GM19240 (cell line): ENCODE measurements around the gene WBP1.

Source experiments
- DNase-seq: peaks from one replicate; pipeline ENCODE4 v3.0.0; 2011; ENCODE audit warnings: low spot score; ENCODE audit not compliant: insufficient read length

WBP1 gene

DNA sequence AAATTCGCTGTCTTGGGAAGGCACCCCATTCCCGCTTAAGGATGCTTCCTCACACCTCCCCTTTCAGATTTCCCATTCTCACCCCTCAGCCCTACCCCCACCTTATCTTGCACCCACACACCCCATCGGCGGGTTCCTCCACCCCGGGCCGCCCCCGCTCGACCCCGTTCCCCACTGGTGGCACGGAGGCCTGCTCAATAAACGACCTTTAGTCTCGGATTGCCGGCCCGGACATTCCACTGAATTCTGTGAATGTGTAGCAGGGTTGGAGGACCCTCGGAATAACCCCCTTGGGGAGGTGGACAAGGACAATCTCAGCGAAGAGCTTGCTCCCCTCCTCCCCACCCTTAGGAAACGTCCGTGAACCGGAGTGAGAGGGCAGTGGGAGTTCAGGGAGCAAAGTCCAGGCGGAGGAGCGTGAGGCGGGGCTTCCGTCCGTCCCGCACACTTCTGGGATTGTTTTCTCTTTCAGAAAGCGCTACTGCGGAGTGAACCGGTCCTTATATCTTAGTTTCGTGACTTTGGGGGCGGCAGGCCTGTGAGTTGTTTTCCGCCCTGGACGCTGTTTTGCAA is 44.0 kb downstream of the WBP1 start:
- no peak for DNase-seq

DNA sequence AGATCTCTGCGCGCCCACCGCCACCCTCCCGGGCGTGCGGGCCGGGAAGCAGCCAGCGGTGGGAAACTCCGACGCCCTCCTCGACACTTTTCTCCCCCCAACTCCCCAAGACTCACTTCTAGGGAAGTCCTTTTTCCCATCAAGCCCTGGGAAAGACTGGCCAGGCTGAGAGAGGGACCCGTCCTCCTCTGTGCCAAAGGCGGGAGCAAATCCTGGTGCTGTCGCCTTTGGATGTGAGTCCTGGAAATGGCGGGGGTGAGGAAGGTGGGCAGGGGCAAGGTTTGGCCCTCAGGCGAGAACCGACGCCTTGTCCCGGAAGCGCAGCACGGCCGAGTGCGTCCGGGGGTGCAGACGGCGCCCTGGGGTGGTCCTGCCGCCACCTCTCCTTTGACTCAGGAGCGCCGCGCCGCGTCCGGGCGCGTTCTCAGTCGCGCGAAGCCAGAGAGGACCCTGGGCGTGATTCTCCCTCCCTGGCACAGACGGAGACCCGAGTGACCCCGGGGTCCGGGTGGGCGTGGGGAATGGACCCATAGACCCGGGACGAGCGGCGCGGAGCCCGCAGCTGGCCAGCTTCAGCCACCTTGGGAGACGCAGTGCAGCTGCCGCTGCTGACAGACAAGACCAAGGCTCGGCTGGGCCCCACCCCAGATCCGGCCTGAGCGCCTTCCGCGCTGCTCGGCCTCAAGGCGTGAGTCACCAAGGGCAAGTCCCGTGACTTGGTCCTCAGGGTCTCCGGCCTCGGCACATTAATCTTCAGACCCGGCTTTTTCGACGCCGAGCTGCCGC is 44.7 kb downstream of the WBP1 start:
- DNase-seq, result no peak

- no peak for DNase-seq
These were observed 45.6 kb downstream of the WBP1 start for GRCh38 chr2:74503506-74504475.

DNA sequence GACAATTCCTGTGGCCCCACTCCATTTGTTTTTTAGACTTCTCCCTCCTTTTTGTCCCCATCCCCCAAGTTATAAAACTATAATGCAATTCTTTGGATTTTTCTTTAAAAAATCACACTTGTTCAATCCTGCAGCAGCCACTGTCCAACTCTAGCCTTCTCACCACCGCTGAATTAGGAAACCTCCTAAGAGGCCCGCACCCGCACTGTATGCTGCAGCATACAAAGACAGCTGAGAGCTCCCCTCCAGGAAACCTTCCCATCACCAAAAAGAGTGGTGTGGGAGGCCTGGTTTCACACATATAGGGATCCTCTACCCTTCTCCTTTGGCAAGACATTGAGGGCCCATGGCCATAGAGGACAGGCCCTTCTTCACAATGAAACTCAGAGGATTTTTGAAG is 46.4 kb downstream of the WBP1 start:
- no peak for DNase-seq

DNA sequence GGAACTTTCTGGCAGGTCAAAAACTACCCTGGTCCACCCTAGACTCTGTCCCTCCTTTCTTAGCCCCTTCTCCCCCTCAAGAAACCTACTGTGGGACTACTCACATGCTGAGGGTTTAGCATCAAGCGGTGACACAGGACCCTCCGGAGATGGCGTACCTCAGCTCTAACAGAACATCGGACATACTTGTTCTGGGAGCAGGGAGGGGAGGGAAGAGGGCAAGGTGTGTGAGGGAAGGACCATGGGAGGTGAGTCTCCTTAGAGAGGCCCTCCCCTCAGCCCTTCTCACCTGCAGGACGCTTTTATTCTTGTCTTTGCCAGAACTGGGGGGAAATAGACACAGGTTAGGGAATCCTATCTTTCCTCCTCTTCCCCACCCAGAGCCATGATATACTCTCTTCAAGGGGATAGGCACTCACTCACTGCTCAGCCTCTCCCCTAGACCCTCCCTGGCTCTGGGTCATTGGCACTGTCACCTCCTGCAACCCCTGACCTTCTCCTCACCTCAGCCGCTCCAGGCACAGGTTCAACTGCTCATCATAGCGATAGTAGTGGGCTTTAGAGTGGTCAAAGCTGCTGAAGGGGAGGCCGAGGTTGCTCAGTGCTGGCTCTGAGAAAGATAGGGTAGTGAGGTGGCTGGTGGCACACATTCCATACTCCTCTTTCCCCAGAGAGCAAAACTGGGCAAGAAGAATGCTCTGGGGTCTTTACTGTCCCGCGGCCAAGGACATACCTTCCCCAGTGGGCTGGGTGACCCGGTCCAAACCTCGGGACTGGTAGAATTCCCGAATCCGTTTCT is 47.4 kb downstream of the WBP1 start:
- no peak for DNase-seq

- DNase-seq, result peak; percentile 94
These were observed 49.1 kb downstream of the WBP1 start, which contains the start of gene PCGF1 for GRCh38 chr2:74507145-74507925. TSS of gene PCGF1 (minus strand) at chr2:74507695. CDS start at chr2:74507668, 27 bp downstream.

DNA sequence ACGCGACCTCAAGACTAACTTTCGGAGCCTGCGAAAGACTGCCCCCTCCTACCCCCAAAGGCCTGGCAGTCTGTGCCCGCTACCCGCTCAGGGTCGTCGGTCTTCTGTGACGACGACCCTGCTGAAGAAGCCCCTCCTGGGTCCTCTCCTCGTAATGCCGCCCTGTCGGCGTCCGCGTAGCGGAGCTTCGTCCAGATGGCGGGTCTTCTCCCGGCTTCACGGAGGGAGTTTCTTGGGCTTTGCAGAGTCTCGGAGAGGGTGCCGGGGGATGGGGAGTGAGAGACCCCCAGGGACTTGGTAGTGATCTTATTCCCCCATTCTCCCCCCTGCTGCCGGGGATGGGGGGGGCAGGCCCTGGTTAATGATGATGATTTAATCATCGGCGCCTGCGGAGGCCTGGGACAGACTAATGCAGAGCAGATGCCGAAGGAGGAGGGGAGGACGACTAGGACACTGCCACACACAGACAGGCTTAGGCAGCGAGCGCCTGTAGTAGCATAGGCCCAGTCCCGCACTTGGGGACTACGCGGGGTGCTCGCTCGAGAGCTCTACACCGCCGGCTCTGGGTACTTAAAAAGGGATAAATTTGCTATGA is 49.8 kb downstream of the WBP1 start:
- no peak for DNase-seq

DNA sequence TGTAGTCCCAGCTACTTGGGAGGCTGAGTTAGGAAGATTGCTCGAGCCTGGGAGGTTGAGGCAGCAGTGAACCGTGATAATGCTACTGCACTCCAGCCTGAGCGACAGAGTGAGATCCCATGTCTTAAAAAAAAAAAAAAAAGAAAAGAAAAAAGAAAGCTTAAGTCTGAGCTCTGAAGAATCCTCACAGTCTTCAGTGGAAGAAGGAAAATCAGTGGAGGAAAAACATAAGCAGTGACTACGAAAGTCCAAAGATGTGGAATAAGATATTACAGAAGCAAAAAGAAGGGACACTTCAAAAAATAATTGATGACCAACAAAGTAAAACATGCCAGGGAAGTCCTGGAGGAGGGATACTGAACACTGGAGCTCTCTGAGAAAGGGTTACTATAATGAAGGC is 52.0 kb downstream of the WBP1 start:
- DNase-seq, result no peak
